SHP77 (cell line): ENCODE results near the gene BTBD2.

Experiments used
- DNase-seq, 2 experiments: peaks; one replicate each; lab custom pipeline; 2025; lab: John Stamatoyannopoulos, UW

BTBD2 gene

GRCh38 chr19:1959928-1960589 lies 55.5 kb downstream of the BTBD2 start:
- DNase-seq = no peak

GRCh38 chr19:1957562-1958248 lies 57.8 kb downstream of the BTBD2 start:
- DNase-seq = no peak

- DNase-seq = no peak
Measured at GRCh38 chr19:1956868-1957492, 58.5 kb downstream of the BTBD2 start.

GRCh38 chr19:1956122-1956494 lies 59.4 kb downstream of the BTBD2 start:
- DNase-seq = no peak

- no peak for DNase-seq
Measured at GRCh38 chr19:1955171-1956121, 60.1 kb downstream of the BTBD2 start.

- no peak for DNase-seq
Measured at GRCh38 chr19:1954532-1954933, 61.0 kb downstream of the BTBD2 start.

GRCh38 chr19:1953441-1954094 lies 61.9 kb downstream of the BTBD2 start:
- DNase-seq = no peak

GRCh38 chr19:1953037-1953436 lies 62.5 kb downstream of the BTBD2 start:
- DNase-seq = no peak

- DNase-seq = no peak
Measured at GRCh38 chr19:1952635-1953034, 62.9 kb downstream of the BTBD2 start.

- DNase-seq = no peak
Measured at GRCh38 chr19:1950640-1951039, 64.9 kb downstream of the BTBD2 start.

- no peak for DNase-seq
Measured at GRCh38 chr19:1949304-1950101, 66.0 kb downstream of the BTBD2 start.

GRCh38 chr19:1947651-1948209 lies 67.8 kb downstream of the BTBD2 start:
- DNase-seq = no peak

- peak; percentile 70 to 71 for DNase-seq
Measured at GRCh38 chr19:1945899-1946298, 69.6 kb downstream of the BTBD2 start.

GRCh38 chr19:1944916-1945561 lies 70.5 kb downstream of the BTBD2 start:
- DNase-seq = no peak

GRCh38 chr19:1944088-1944915 lies 71.2 kb downstream of the BTBD2 start:
- DNase-seq = no peak

- DNase-seq = no peak
Measured at GRCh38 chr19:1943661-1944087, 71.8 kb downstream of the BTBD2 start.

GRCh38 chr19:1942934-1943555 lies 72.5 kb downstream of the BTBD2 start:
- no peak for DNase-seq

- peak; percentile 36 to 78 for DNase-seq
Measured at GRCh38 chr19:1942078-1942933, 73.2 kb downstream of the BTBD2 start.
